ENCODE measurements around the gene SYNM.
A peak's percentile ranks its signal among the peaks of the same experiment; 100 is the strongest.

Gene SYNM

DNA sequence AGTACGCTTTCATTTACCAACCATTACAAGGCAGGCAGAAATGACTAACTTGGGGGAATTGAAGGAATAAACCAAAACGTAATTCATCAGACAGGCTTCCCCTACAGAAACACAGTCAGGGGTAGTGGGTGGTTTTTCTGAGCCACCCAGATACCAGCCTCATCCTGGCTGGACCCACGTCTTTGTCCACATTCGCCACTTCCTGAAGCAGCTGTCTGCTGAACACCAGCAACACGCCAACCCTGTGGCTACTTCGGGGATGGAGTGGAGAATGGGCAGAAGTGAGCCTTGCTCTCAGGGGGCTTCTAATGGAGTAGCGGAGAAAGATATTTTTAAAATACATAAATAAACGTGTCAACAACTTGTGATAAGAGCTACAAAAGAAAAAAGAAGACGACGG lies 40.1 kb downstream of the SYNM start:
- no peak for DNase-seq

DNA sequence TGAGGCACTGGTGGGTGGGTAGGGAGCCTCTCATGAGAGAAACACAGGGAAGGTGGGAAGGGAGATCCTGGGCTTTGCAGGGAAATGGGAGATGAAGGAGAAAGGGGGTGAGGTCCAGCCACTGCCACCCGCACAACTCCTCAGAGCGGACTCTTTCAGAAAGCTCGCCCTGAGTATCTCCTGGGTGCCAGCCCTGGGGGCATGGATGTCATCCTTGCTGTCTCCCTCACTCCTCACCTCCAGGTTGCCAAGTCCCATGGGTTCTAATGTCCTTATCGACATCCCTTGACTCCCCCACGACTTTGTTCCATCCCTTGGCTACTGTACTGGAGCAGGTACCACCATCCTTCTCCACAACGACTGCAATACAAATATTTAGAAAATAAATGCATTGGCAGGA lies 40.9 kb downstream of the SYNM start:
- DNase-seq = no peak

DNA sequence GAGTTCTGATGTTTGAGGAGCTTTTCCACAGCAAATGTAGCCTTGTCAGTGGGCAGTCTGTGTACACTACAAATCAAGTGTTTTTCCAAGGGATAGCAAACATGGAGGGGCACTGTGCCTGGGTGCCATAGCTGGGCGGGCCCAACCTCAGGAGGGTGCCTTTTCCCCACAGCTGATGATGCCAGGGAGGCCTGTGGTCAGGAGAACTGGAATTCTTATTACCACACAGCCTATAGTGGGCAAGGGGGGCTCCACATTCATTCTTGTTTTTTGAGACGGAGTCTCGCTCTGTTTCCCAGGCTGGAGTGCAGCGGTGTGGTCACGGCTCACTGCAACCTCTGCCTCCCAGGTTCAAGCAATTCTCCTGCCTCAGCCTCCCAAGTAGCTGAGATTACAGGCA lies 41.8 kb downstream of the SYNM start:
- no peak for DNase-seq

GRCh38 chr15:99148851-99149276 lies 44.0 kb downstream of the SYNM start:
- no peak for DNase-seq

GRCh38 chr15:99149366-99149765 lies 44.5 kb downstream of the SYNM start:
- DNase-seq = no peak

DNA sequence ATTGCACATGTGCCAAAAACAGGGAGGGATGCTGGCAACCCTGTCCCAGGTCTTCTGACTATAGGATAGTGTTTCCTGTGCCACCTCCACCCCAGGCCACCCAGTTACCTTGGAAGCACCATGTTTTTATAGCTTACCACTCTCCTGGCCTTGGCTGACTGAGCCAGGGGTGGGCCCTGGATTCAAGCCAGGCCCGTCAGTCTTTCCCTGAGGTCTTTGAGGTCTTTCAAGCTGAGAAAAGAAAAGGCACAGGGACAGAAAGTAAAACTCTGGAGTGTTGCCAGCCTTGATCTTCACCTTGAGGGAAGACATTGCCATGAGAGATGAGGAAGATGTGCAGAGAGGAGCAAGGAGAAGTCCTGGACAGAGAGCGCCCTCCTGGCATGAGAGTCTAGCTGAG lies 46.3 kb downstream of the SYNM start:
- no peak for DNase-seq

DNA sequence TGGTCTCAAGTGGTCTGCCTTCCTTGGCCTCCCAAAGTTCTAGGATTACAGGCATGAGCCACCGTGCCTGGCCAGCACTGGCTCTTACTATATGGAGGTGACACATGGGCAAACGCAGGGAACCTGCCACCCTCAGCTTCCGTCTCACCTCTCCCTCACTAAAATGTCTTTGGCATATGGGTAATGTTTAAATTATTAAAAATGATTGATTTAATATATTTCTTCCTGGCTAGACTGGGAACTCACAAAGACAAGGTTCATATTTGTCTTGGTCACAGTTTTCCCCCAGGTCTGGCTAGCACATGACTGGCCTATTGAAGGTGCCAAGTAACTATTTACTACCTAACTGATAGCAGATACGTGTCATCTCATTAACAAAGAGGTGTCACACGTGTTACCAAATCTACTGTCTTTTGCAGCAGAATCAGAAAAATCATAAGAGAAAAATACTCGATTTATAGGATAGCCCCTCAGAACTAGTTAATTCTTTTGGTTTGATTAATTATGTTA lies 48.2 kb downstream of the SYNM start:
- no peak for DNase-seq

GRCh38 chr15:99154271-99154670 lies 49.4 kb downstream of the SYNM start:
- no peak for DNase-seq

GRCh38 chr15:99155961-99156443 lies 51.1 kb downstream of the SYNM start:
- no peak for DNase-seq

DNA sequence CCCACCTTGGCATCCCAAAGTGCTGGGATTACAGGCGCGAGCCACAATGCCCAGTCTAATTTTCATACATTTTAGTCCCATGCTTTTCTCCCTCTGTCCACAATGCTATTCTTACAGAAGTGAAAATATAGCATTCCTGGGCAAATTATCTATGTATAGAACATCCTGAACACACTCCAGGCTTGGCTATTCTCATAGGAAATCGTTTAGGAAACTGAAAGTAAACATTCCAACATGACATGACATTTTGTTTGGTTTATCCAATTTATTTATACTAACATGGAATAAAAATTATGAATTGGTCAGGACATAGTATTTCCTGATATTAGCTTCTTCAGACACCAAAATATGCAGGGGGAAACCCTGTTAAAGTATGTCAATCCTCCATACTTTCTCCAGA lies 52.6 kb downstream of the SYNM start:
- DNase-seq = no peak

DNA sequence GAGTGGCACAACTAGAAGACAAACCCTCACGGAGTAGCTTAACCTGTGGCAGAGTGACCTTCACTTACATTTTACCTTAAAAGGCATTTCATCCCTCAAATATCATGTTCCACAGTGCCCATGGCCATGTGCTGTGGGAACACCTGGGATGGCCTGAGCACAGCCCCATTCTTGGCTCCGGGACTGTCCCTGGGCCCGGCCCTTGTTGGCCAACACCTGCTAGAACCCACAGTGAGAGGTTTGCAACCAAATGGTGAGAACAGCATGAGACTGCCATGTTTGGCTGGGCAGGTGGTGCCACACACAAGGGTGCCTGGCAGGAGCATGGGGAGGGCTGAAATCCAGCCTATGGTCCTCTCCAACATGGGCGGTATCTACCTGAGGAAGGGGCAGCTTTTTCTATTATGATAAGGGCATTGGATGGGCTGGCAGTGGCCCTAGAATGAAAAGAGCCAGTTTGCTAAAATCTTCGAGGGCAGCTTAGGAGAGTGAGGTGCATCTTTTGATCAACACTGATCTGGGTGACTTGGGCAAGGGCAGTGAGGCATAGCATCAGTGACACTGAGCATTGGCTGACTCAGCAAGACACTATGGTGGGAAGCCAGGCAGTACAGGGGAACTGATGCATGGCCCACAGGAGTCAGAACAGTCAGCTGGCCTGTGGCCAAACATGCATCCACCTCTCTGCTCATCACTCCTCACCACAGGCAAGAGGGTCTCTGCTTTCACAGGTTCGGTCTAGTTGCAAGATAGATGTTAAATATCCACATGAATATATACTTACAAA lies 53.9 kb downstream of the SYNM start:
- DNase-seq = no peak

- peak; percentile 2 for DNase-seq
Observed at GRCh38 chr15:99163271-99164062, 58.6 kb downstream of the SYNM start.

- no peak for DNase-seq
Observed at GRCh38 chr15:99164119-99164518, 59.2 kb downstream of the SYNM start.

DNA sequence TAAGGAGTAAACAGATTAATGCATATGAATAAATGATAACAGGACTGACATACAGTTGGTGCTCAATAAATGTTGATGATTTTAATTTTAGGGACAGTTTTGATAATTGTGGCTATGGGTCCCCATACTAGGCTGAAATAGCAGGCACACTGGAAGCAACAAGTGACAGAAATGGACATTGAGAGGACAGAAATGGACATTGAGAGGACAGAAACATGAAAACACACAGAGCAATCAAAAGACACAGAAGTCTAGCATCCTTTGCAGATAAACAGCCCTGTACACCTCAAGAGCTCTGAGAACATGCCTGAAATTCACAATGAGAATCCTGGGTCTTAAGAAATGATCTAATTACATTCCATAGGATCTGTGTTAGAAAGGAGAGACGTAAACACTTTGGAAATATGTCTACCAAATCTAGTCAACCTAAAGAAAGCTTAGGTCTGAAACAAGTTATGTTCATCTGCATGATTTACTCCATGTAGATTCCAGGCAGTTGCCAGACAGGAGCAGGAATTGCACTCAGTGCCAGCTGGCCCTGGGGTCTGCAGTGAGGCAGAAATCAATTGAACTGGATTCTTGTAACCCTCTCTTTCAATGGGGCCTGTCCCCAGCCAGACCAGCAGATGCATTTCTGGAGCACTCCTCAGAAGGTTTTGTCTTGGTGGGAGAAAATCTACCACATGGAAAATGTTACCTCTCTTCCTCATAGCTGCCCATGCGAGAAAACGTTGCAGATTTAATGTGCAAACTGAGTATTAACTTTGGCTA lies 60.3 kb downstream of the SYNM start:
- DNase-seq = no peak

DNA sequence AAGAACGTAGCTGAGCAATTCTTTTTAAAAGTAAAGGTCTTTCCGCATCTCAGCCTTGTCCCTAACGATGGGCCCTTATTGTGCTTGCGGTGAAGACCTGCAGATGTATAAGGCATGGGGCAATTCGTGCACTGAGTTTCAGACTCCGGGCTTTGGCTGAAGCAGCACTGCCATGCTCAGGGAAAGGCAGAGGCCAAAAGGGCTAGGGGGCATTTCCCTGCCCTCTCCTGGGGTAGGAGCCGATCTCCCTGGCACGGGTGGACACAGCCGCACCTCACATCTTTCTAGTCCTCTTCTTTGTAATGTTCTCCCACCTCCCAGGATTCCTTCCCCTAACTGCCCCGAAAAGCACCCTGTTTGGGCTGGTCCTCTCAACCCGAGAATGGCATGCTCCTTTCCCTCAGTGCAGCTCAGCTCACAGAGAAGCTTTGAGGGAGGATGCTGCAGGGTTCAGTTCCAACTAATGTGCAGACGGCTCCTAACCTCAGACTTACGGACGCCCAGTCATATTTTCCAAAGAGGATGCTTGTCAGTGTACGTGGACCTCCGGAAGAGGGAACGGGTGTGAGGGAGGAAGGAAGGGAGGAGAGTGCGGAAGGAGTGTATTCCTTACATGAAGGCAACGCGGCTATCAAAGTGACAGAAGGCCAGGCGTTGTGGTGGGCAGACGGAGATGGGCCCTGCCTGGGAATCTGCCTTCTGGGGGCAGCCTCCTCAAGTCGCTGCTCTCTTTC lies 61.2 kb downstream of the SYNM start:
- no peak for DNase-seq

GRCh38 chr15:99167201-99167600 lies 62.3 kb downstream of the SYNM start:
- DNase-seq = no peak

DNA sequence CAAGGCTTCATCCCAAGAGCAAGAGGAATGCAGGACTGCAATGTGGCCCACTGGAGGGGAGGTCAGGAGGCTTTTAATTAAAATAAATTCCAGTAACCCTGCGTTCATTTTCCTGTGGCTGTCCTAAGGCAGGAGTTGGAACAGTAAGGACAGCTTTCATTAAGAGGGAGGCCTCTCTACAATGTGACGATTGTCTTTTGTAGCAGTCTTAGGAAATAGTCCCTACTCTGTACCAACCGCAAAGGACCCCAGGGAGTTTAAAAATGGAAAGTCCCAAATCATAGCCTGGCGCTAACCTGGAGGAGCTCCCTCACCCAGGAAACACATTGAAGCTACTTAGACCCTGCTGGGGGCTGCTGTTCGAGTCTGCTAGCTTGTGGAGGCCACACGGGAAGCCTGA lies 62.8 kb downstream of the SYNM start:
- DNase-seq = no peak

DNA sequence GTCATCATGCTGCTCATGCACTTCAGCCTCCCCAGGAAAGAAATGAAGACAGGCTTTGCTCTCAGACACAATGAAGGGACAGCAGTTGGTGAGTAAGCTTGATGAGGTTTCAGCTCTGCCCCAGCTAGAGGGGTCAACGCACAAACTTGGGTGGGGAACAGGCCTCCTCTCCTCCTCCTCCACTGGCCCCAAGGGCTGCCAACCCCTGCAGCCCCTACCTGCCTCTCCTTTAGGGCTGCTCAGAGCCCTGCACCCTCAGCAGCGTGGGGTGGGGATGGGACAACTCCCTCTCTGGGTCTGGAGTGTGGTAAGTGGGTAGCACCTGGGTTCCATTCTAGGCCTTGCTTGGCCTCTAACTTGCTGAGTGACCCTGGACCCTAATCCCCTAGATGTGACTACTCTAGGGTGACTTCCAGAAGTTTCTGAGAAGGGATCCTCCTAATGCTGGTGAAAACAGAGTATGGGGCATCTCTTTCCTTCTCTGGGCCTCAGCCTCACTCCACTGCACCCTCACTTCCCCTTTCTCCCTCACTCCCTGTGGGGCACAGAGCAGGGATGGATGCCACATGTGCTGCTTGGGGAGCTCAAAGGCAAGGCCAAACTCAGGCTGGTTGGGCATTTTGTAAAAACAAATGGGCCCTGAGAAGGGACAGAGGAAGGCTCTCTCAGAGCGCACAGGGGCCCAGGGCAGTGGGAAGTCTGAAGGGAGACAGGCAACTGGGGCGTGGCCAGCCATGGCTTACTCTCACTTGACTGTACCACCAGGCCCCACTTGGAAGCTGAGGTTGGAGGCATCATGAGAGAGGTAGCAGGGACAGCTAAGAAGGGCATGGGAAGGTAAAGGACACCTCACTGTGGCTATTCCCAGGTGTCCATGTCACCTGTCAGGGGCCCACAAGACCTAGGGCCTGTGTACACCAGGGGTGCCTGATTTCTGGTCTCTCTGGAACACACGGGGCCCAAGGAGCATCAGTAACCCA lies 64.0 kb downstream of the SYNM start:
- DNase-seq = no peak

DNA sequence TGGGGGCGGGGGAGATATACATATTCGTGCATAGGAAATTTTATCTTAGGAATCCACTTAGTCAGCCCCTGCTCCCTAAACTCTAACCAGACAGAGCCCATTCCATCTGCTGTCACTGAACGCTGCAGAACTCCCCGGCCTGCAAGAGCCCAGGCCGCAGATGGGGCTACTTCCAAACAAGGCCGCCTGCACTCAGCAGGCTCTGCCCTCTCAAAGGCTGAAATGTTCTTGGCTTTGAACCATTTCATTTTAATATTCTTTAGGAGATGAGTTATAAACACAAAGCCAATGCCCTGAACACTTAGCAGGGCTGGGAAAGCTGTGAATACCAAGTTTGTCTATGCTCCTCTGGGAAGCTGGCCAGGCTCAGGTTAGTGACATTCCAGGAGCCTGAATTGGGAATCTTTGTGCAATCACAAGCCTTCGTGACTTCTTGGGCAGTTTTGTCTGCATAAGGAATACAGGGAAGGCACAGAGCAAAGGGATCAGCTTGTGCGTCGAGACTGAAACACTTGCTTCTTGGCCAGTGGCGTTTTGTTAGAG lies 65.0 kb downstream of the SYNM start:
- DNase-seq = no peak

GRCh38 chr15:99170476-99171065 lies 65.7 kb downstream of the SYNM start:
- no peak for DNase-seq

- DNase-seq = no peak
Observed at GRCh38 chr15:99172171-99172570, 67.3 kb downstream of the SYNM start.
